ENCODE data around the gene ACAP2.
"Not testable (repeated sequence)": the region's sequence is repeated elsewhere in the genome, so short reads cannot be mapped to it uniquely, and the experiment has no call there.

ACAP2 gene, protein sequence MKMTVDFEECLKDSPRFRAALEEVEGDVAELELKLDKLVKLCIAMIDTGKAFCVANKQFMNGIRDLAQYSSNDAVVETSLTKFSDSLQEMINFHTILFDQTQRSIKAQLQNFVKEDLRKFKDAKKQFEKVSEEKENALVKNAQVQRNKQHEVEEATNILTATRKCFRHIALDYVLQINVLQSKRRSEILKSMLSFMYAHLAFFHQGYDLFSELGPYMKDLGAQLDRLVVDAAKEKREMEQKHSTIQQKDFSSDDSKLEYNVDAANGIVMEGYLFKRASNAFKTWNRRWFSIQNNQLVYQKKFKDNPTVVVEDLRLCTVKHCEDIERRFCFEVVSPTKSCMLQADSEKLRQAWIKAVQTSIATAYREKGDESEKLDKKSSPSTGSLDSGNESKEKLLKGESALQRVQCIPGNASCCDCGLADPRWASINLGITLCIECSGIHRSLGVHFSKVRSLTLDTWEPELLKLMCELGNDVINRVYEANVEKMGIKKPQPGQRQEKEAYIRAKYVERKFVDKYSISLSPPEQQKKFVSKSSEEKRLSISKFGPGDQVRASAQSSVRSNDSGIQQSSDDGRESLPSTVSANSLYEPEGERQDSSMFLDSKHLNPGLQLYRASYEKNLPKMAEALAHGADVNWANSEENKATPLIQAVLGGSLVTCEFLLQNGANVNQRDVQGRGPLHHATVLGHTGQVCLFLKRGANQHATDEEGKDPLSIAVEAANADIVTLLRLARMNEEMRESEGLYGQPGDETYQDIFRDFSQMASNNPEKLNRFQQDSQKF

DNA sequence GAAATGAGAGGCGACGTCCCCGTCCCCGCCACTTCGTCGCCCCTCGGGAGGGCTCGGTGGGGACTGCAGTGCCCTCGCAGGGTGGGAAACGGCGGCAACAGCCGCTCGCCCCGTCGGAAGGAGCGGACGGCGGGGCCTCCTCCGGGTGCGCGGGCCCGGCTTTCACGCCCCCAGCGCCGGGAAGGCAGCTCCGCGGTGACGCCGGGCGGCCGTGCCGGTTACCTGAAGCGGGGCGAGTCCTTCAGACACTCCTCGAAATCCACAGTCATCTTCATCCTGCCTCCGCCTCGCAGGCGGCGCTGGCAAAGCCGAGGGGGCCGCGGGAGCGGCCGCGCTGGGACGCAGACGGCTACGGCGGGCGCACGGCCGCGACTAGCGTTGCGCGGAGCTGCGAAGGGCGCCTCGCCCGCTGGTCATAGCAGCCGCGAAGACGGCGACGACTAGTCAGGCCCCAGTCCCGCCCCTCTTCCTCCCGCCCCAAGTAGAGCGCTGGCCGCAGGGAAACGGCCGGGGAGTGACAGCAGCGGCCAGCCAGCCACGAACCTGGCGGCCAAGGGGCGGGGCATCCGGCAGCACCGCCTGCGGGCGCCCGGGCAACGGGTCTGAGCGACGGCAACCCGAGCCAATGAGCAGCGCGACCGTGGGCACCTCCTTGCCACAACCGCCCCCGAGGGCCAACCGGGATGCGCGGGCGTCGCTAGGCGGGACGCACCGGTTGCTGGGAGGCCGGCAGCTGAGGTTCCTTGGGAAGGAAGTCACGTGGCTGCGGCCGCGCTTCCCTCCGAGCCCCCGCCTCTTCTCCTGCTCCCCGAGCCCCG lies at the start of gene ACAP2:
ACAP2 (minus strand) TSS at position 448 of the 818 bp plus-strand sequence; CDS start at position 275, 173 bp downstream.
- DNase-seq = peak; percentile 99

DNA sequence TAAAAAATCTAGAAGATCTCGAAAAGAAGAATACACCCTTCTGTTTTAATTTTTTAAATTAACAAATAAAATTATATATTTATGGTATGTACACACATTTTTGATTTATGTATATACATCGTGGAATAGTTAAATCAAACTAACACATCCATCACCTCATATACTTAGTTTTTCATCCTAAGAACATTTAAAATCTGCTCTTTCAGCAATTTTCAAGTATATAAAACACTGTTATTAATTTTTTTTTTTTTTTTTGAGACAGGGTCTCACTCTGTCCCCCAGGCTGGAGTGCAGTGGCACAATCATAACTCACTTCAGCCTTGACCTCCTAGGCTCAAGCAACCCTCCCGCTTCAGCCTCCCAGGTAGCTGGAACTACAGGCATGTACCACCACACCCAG lies 32.8 kb upstream of the ACAP2 start:
- DNase-seq = no peak

DNA sequence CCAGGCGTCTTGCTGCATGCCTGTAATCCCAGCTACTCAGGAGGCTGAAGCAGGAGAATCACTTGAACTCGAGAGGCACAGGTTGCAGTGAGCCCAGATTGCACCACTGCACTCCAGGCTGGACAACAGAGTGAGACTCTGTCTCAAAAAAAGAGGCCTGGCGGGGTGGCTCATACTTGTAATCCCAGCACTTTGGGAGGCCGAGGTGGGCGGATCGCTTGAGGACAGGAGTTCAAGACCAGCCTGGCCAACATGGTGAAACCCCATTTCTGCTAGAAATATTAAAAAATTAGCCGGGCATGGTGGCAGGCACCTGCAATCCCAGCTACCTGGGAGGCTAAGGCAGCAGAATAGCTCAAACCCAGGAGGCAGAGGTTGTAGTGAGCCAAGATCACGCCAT lies 32.3 kb upstream of the ACAP2 start:
- not testable (repeated sequence) for DNase-seq

DNA sequence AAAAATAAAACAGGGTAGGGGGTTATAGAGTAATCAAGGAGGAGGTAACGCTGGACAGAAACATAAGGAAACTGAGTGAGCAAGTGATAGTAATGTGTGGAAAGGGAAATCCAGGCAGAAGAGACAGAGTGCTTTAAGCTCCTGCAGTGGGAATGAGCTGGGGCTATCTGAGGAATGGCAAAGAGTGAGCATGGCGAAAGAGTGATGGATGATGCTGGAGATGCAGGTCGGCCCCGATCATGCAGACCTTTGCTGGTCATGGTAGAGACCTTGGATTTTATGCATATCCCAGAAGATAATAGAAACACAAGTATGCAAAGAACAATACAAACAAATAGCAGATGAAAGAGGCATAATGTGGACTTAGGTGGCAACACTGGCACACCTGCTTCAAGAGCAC lies 26.0 kb upstream of the ACAP2 start:
- DNase-seq = no peak

DNA sequence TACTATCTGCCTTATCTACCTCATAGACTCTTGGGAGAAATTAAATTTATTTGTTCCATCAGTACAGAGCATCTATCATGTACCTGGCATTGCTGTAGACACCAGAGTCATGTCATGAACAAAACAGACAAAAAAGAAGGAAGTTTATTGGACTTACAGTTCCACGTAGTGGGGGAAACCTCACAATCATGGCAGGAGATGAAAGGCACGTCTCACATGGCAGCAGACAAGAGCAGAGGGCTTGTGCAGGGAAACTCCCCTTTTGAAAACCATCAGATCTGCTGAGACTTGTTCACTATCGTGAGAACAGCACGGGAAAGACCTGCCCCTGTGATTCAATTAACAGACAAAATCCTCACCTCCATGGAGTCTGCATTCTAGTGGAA lies 25.6 kb upstream of the ACAP2 start:
- DNase-seq = no peak

DNA sequence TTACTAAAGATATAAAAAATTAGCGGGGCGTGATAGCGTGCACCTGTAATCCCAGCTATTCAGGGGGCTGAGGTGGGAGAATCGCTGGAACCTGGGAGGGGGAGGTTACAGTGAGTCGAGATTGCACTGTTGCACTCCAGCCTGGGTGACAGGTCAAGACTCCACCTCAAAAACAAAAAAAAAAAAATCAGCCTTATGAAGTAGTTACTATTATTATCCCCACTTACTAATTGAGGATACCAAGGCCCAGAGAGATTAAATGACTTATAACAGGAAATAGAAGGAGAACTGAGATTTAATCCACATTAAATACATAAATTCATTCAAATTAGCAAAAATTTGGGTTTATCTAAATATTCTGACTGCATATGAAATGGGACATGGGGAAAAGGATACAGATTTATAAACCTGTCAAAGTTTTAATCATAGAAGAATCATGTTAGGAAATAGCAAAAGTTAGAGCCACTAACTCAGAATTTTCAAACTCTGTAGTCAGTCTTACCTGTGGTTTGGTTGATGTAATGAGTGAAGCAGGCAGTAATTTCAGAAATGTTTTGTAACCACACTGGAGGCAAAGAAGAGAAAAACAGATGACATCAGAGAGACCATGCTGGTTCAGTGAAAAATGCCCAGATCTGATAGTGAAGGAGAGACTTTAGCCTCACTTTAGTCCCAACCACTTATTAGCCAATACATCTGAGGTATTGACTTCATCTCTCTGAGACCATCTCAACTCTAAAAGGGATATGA lies 25.0 kb upstream of the ACAP2 start:
- no peak for DNase-seq

DNA sequence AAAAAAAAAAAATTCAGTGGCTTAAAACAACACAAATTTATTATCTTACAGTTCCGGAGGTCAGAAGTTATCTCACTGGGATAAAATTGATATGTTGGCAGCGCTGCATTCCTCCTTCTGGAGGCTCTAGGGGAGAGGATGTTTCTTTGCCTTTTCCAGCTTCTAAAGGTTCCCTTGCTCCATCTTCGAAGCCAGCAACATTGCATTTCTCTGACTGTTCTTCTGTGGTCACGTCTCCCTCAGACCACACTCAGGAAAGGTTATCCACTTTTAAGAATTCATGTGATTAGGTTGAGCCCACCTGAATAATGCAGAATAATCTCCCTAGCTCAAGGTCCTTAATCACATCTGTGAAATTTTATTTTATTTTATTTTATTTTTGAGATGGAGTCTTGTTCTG lies 23.4 kb upstream of the ACAP2 start:
- no peak for DNase-seq

DNA sequence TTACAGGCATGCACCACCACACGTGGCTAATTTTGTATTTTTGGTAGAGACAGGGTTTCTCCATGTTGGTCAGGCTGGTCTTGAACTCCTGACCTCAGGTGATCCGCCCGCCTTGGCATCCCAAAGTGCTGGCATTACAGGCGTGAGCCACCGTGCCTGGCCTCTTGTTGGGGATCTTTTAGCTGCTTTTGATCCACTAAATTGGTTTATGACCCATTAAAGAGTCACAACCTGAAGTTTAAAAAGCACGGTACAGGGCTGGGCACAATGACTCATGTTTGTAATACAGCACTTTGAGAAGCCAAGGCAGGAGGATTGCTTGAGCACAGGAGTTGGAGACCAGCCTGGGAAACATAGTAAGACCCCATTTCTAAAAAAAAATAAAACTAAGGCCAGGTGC lies 20.1 kb upstream of the ACAP2 start:
- not testable (repeated sequence) for DNase-seq

DNA sequence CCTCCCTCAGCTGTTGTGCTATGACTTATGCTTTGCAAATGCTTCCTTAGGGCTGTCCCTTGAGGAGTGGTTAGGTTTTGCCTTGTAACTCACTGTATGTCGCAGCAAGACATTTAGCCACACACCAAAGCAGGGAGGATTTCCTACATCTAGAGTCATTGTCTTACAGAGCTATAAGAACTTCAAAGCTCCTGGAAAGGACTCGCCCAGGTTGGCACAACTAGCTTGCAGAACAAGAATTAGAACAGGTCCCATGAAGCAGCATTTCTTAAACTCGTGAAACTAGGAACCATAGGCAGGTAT lies 19.4 kb upstream of the ACAP2 start:
- no peak for DNase-seq

DNA sequence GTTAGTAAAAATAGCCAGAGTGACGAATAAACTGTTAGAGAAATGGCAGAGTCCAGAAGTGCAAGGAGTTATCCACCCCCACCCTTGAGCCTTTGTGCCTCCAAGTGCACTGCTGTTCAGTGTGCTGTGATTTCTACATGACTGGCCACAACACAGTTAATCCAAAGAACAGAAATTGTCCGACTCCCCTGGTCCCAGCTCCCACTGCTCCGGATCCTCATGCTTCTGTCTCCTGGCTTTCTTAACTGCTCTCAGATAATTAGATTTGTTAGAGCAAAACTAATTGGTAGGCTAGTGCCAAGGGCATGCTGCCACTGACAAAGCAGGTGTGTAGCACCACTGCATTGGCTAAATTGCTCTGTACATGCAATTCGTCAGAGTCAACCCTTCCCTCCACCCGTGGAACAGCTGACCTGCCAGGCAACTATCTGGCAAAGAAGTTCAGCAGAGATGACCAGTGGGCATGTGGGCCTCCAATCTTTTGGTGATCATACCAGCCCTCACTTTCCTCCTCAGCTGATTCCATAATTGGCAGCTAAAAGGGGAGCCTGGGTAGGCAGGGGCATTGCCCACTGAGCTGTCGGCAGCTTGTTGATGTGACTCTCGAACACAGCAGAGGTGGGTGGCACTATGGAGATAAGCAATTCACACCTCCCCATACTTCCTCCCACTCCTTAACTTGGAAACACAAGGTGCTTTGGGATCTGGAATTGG lies 18.9 kb upstream of the ACAP2 start:
- DNase-seq = no peak

DNA sequence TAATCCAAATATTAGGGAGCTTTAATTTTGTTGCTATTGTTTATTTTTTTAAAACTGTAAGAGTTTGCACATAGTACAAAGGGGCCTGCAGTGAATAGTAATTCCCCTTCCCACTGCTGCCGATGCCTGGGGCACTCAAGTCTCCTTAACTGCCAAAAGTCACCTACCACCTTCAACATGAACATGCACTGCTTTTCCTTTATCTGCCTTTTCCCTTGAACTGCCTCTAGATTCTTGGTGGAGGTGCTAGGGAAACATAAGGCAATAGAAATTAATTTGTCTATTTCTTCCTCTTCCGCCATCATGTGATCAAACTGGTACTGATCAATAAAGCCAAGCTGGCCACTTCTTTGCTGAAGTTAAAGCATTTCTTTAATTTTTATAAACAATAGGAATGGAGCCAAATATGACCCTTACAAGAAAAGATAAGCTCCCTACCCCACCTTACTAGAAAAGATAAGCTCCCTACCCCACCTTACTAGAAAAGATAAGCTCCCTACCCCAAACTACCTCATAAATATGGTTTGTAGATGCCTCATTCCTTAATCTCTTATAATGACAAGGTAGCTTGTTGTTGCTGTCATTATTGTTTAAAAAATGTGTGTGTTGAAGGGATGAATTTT lies 17.4 kb upstream of the ACAP2 start:
- no peak for DNase-seq

DNA sequence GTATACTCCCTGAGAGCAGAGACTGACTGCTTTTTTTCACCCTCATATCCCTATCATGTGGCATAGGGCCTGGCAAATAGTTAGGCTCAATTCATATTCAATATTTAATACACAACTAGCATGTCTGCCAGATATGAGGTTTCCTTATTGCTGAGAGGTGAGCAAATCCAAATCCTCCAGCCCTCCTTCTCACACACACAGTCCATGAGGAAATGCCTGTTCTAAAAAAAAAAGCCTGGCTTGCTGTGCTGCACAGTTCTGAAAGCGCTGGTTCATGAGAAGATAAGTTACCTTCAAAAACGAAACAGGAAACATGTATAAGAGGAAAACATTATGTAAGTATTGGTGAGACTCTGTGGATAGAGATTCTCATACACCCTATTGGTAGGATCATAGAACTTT lies 15.5 kb upstream of the ACAP2 start:
- DNase-seq = peak; percentile 51

DNA sequence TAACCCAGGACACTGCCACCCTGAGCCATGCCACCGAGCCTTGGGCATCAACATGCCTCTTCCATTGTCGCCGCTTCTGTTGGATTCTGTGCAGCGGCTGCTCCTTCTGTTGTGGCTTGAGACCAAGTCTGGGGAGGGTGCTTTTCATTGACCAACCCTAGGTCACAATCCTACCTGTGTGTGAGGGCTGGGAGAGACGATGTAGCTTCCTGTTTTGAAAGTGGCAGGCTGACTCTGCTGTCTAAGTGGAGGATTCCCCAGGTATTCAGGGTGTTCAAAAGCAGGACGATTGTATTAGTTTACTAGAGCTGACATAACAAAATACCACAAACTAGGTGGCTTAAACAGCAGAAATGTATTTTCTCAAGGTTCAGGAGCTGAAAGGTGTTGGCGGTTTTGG lies 13.0 kb upstream of the ACAP2 start:
- DNase-seq = no peak

DNA sequence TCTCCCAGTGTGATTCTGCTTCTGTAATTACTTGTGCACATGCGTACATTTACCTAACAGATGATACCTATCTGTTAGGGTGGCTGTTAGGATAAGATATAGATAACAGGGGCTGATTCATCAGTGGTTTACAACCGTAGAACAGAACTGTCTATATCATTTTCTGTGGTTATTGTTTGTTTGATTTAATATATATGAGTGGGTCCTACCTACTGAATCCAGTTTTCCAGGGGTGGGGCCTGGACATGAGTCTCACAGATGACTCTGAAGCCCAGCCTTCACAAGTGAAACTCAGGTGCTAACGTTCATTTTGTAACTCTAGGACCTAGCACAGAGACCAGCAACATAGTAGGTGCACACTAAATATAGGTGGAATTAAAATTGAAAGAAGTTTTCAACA lies 10.4 kb upstream of the ACAP2 start:
- no peak for DNase-seq

DNA sequence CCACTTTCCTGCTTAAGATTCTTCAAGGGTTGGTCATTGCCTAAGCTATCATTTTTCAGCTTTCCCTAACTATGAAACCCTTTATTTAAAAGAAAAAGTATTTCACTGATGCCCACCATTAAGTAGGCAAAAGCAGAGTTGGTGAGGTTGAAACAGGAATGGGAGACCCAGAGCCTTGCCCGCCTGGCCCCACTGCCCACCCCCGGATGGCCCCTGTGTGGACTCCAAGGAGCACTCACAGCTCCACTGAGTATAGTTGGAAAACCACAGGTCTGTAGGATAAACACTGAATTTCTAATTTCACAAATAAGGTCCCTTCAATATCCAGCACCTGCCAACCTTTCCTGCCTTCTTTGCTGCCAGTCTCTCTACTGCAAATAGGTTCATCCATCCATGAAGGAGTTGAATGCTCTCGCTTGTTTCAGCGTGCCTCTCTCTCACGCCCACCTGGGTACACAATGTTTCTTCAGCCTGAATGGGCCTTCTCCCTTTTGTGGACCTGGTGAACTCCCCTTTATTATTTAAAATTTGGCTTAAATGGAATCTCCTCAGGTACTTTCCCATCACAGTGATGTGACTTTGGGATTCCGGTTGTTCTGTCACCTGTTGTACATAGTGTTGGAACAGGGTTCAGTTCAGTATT lies 8.7 kb upstream of the ACAP2 start:
- peak; percentile 65 for DNase-seq

DNA sequence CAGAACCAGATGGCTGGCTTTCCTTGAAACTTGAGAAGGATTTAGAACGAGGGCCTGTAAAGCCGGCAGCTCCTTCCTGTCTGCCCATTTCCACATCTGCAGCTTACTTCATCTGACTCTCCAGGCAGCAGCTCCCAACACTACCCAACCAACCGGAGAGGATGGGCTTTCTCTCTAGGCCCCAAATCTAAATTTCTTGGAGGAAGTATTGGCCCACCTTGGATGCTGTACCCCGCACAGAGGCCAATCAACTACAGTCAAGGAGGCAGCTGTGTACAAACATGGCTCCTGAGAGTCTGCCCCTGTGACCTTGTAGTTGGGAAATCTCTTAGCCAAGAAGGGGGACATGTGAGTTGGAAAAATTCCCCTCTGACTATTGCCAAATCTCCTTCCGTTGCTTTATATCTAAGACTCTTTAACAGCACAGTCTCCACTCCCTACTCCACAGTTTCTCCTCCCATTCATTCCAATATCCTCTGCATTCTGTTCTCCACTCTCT lies 8.0 kb upstream of the ACAP2 start:
- DNase-seq = no peak

DNA sequence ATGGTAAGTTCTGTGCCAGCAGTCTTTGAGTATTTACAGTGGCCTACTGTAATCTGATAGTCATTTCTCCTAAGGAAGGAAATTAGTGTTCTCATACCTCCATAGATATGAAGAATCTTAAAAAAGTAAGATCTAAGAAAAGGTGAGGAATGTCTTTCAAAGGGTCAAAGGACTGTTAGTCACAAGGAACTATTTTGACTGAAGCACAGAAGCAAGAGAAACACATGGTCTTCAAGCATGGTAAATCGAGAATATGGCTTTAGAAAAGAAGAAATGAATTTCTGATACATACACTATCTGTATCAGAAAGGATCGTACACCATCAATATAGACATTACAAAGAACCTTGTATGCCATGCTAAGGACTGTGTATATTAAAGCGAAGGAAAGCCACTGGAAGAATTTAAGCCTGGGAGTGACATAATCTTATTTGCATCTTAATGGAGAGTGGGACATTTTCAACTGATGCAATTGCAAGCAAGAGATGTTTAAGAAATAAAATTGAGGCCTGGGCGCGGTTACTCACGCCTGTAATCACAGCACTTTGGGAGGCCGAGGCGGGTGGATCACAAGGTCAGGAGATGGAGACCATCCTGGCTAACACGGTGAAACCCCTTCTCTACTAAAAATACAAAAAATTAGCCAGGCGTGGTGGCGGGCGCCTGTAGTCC lies 5.5 kb upstream of the ACAP2 start:
- no peak for DNase-seq

DNA sequence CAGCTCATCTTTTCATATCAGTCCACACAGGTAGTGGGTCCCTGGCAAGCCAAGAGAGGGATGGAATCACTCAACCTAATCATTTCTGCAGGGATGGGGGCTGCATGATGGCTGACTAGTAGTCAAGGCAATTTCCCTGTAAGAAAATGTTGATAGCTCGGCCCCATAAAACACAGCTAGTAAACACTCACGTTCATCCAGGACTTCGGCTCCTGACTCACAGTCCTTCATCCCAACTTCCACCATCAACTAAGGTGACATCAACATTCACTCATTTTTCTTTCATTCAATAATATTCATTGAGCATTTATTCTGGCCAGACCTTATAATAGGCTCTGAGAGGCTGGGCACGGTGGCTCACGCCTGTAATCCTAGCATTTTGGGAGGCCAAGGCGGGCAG lies 4.4 kb upstream of the ACAP2 start:
- no peak for DNase-seq

DNA sequence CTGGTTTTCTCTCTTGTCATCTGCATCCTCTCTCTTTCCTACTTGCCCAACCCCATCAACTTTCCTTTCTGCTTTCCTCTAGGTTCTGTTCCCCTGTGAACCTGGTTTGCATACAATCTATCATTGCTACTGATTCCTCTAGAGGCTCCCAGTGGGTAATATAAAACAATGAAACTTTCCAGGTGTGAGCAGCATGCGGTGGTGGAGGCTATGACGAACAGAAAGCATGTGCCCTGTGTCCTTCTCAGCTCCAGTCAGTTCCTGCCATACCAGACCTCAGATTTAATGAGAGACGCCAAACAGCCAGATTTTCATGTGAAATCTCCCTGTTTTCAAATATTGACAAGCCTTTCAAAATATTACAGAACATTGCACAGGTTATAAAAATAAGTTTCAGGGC lies 3.5 kb upstream of the ACAP2 start:
- DNase-seq = no peak

DNA sequence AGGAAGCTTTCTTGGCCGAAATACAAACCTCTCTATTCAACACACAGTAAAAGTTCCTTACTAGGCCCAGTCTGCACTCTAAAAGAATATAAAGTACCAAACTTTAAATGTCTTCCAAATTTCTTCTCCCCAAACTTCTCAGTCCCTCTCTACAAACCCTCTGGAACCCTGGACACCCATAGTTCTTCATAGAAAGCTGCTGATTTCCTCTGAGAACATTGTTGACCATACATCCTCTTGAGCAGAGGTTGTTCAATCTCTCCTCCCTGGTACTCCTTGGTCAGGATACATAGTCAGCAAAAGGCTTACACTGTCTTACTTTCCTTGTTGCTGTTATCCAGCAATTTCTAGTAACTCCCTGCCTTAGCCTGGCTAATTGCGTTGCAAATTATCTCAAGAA lies 3.1 kb upstream of the ACAP2 start:
- DNase-seq = no peak
